Fibroblast of lung (primary cell): Measurements from ENCODE around the gene HDAC4.

Experiments used
- CTCF ChIP-seq, 2 donors: IDR thresholded peaks in 1 of 2; conservative IDR thresholded peaks in 1 of 2; 1 replicate in 1 of 2; 2 replicates in 1 of 2; pipeline ENCODE4 v1.5.1; 2011 to 2012; ENCODE audit warnings: low read length in 2 of 2, control low read depth in 1 of 2, inconsistent platforms in 1 of 2, low read depth in 1 of 2, mild to moderate bottlenecking in 1 of 2
- EZH2 ChIP-seq: IDR thresholded peaks from 2 replicates; pipeline ENCODE4 v1.5.1; 2012; ENCODE audit warnings: low read length, control low read depth, mild to moderate bottlenecking; ENCODE audit errors: missing control alignments

- no peak for TF ChIP-seq CTCF (conservative IDR thresholded peaks at IDR 0.05 in 1 of 2, IDR thresholded peaks at IDR 0.05 in 1 of 2; ENCODE audit: low read depth in 1 of 2, low read length in 2 of 2)
- no peak for TF ChIP-seq EZH2
Observed at GRCh38 chr2:239269916-239270315, 130.9 kb downstream of the HDAC4 start.
